Prostate gland (tissue), 2 donors: ENCODE measurements around the gene VEPH1. TPM values are rescaled to one million over a fixed set of nuclear protein-coding genes. Genes with fewer than 3 reads are reported as not detected.

Source experiments
- DNase-seq: peaks from one replicate; pipeline ENCODE4 v3.0.0-alpha.2; 2019; ENCODE audit warnings: low spot score
- H3K27ac ChIP-seq, 2 donors: fragments of 200-600 bp; sonication (generic); 2 replicates each; pipeline ENCODE4 v1.5.1; 2017 to 2019
- H3K27me3 ChIP-seq: fragments of 200-600 bp; sonication (generic); replicated peaks from 2 replicates; pipeline ENCODE4 v1.5.1; 2019; ENCODE audit not compliant: insufficient read depth
- H3K36me3 ChIP-seq, 2 donors: fragments of 200-600 bp; sonication (generic); 1 replicate in 1 of 2; 2 replicates in 1 of 2; pipeline versions ENCODE4 v1.5.1 to v1.8.1; 2017 to 2019
- H3K4me1 ChIP-seq: fragments of 200-600 bp; sonication (generic); replicated peaks from 2 replicates; pipeline ENCODE4 v1.5.1; 2019
- H3K4me3 ChIP-seq, 2 donors: fragments of 200-600 bp; sonication (generic); 2 replicates each; pipeline ENCODE4 v1.5.1; 2017 to 2019
- H3K9me3 ChIP-seq: fragments of 200-600 bp; sonication (generic); 2 replicates; pipeline ENCODE4 v1.5.1; 2017
- CTCF ChIP-seq, 4 experiments: fragments of 200-600 bp in 2 of 4; fragments of 450-650 bp in 2 of 4; sonication (generic) in 2 of 4; IDR thresholded peaks; 1 replicate in 3 of 4; 2 replicates in 1 of 4; pipeline ENCODE4 v1.5.1; 2016 to 2019; ENCODE audit warnings: antibody characterized with exemption in 4 of 4, mild to moderate bottlenecking in 2 of 4, moderate library complexity in 2 of 4
- POLR2A ChIP-seq: fragments of 450-650 bp; IDR thresholded peaks from one replicate; pipeline ENCODE4 v1.6.1; 2016; ENCODE audit warnings: antibody characterized with exemption, mild to moderate bottlenecking
- POLR2AphosphoS5 ChIP-seq: sonication (generic); formaldehyde crosslinking; IDR thresholded peaks from one replicate; pipeline ENCODE4 v1.6.1; 2017; ENCODE audit warnings: antibody characterized with exemption
- WGBS: methylation state at CpG from one replicate; pipeline ENCODE4 v1.1.5; 2018; 5-methylcytosine and 5-hydroxymethylcytosine counted together
- intact Hi-C: fragments of 100-400 bp; cut with DNase I; formaldehyde crosslinking; loops from one replicate; pipeline ENCODE4 v1.14.2; 2022
- total RNA-seq, 2 donors: library from RNA; depleted of rRNA; stranded (reverse); fragments of >200 nt; gene quantifications; one replicate each; pipeline ENCODE4 v1.1.0, GENCODE V29; 2016

VEPH1 gene
- total RNA-seq, 2 donors from 2014 or later, result 1.4 to 3.4 TPM

- no peaks in the 10 kb centered on the region for H3K4me1 ChIP-seq
- H3K27ac ChIP-seq, result no peak overlapping the region
- DNase-seq, result no peak
- intact Hi-C loops, result no loop called here
- TF ChIP-seq POLR2AphosphoS5 (no peak), POLR2A (no peak), CTCF (IDR thresholded peaks at IDR 0.05) (no peak)
- no peaks in the 10 kb centered on the region for H3K36me3 ChIP-seq
- no peaks in the 10 kb centered on the region for H3K9me3 ChIP-seq
- no peak overlapping the region for H3K4me3 ChIP-seq
- H3K27me3 ChIP-seq, result no peaks in the 10 kb centered on the region
These were observed 190.9 kb downstream of the VEPH1 start for GRCh38 chr3:157312376-157312745.

GRCh38 chr3:157311633-157312375, 191.4 kb downstream of the VEPH1 start:
- H3K27me3 ChIP-seq, result no peaks in the 10 kb centered on the region
- no peak for DNase-seq
- no peaks in the 10 kb centered on the region for H3K4me1 ChIP-seq
- H3K27ac ChIP-seq, result no peak overlapping the region
- H3K36me3 ChIP-seq, result no peaks in the 10 kb centered on the region
- H3K9me3 ChIP-seq, result no peaks in the 10 kb centered on the region
- no peak overlapping the region for H3K4me3 ChIP-seq
- intact Hi-C loops, result no loop called here
- peak; percentile 15 for TF ChIP-seq POLR2AphosphoS5
- TF ChIP-seq POLR2A, result no peak
- TF ChIP-seq CTCF (IDR thresholded peaks at IDR 0.05), result no peak
- WGBS, result 37% methylated on average over 2 of the region's 2 CpGs

GRCh38 chr3:157310329-157311052, 192.7 kb downstream of the VEPH1 start:
- no peak for DNase-seq
- no peaks in the 10 kb centered on the region for H3K9me3 ChIP-seq
- WGBS, result 95% methylated on average over 6 of the region's 6 CpGs
- H3K27ac ChIP-seq, result no peak overlapping the region
- no peaks in the 10 kb centered on the region for H3K36me3 ChIP-seq
- no peak for TF ChIP-seq CTCF (IDR thresholded peaks at IDR 0.05)
- TF ChIP-seq POLR2AphosphoS5, result no peak
- no peak overlapping the region for H3K4me3 ChIP-seq
- intact Hi-C loops, result no loop called here
- no peaks in the 10 kb centered on the region for H3K4me1 ChIP-seq
- no peaks in the 10 kb centered on the region for H3K27me3 ChIP-seq

- H3K36me3 ChIP-seq, result no peaks in the 10 kb centered on the region
- WGBS, result 74% methylated on average over 2 of the region's 2 CpGs
- TF ChIP-seq CTCF (IDR thresholded peaks at IDR 0.05) (no peak), POLR2A (no peak), POLR2AphosphoS5 (no peak)
These were observed 196.7 kb downstream of the VEPH1 start for GRCh38 chr3:157306502-157306901.

GRCh38 chr3:157305392-157305791, 197.8 kb downstream of the VEPH1 start:
- intact Hi-C loops, result no loop called here
- 93% methylated on average over 4 of the region's 4 CpGs for WGBS
- peaks cover 4% of the 10 kb centered on the region for H3K27me3 ChIP-seq

More at GRCh38 chr3:157306502-157306901, 196.7 kb downstream of the VEPH1 start:
- intact Hi-C loops, result no loop called here
- no peak for DNase-seq
- Histone ChIP-seq H3K27me3 (no peaks in the 10 kb centered on the region), H3K4me1 (no peaks in the 10 kb centered on the region), H3K9me3 (no peaks in the 10 kb centered on the region), H3K4me3 (no peak overlapping the region), H3K27ac (no peak overlapping the region)

More at GRCh38 chr3:157305392-157305791, 197.8 kb downstream of the VEPH1 start:
- no peaks in the 10 kb centered on the region for H3K36me3 ChIP-seq
- TF ChIP-seq POLR2AphosphoS5, result no peak
- no peak for TF ChIP-seq POLR2A
- no peak for TF ChIP-seq CTCF (IDR thresholded peaks at IDR 0.05)
- no peak overlapping the region for H3K27ac ChIP-seq
- H3K9me3 ChIP-seq, result no peaks in the 10 kb centered on the region
- no peak overlapping the region for H3K4me3 ChIP-seq
- H3K4me1 ChIP-seq, result no peaks in the 10 kb centered on the region
- no peak for DNase-seq
